ENCODE data around the gene PTPRG. TPM values are rescaled to one million over a fixed set of nuclear protein-coding genes. Genes with fewer than 3 reads are reported as not detected.

PTPRG gene
- total and polyA plus RNA-seq, 2 donors (not counting 3 experiments of a cell fraction or from before 2014, with no cell fraction given), result 8.9 to 39.1 TPM

GRCh38 chr3:61742006-61742405 is 180.6 kb downstream of the PTPRG start:
- Histone ChIP-seq H2AFZ (ENCODE audit: low read depth, low read length) (no peak overlapping the region), H3K4me1 (ENCODE audit: control insufficient read depth, extremely low read depth, insufficient read depth, low read length) (no peaks in the 10 kb centered on the region), H3K4me3 (replicated peaks in 1 of 3; ENCODE audit: insufficient read depth in 1 of 3, low read depth in 1 of 3, low read length in 3 of 3) (no peak overlapping the region), H3K9ac (replicated peaks; ENCODE audit: extremely low read depth, insufficient read depth, low read length) (no peak overlapping the region), H3K9me3 (replicated peaks; ENCODE audit: control insufficient read depth, insufficient read depth, low read length) (no peaks in the 10 kb centered on the region), H3K36me3 (ENCODE audit: control insufficient read depth in 2 of 2, extremely low read depth in 1 of 2, insufficient read depth in 2 of 2, low read length in 2 of 2) (no peaks in the 10 kb centered on the region), H3K27ac (ENCODE audit: insufficient read depth, low read depth, low read length) (no peak overlapping the region), H3K79me2 (ENCODE audit: control insufficient read depth, insufficient read depth, low read length) (no peaks in the 10 kb centered on the region), H3K9me1 (replicated peaks; ENCODE audit: control insufficient read depth, extremely low read depth, insufficient read depth, low read length) (no peaks in the 10 kb centered on the region), H3K4me2 (ENCODE audit: insufficient read depth, low read length) (no peak overlapping the region), H3K27me3 (ENCODE audit: control insufficient read depth in 2 of 2, insufficient read depth in 2 of 2, low read length in 2 of 2) (no peaks in the 10 kb centered on the region), H4K20me1 (replicated peaks; ENCODE audit: control insufficient read depth, extremely low read depth, insufficient read depth, low read length) (no peaks in the 10 kb centered on the region)
- DNase-seq (ENCODE audit: low read depth, low spot score) (no peak), FAIRE-seq (no peak)
- CTCF ChIA-PET, result interaction anchor here (0.7 kb wide), 1 partner anchor 158 kb away, joined by 3 read pairs; no protein-coding TSS in a partner anchor
- no TSS peak for BruUV-seq (replicated peaks)
- POLR2A ChIA-PET, result no interaction called here
- dilution Hi-C loops (cut with MboI; ENCODE audit: extremely low pct_ligation_motif_present, low sequenced_read_pairs) (no loop called here), intact Hi-C loops (cut with micrococcal nuclease) (no loop called here)
- no peak for TF ChIP-seq EZH2 (IDR thresholded peaks at IDR 0.05; ENCODE audit: borderline replicate concordance, low read depth, low read length, severe bottlenecking)
- TF ChIP-seq CTCF (IDR thresholded peaks at IDR 0.05; ENCODE audit: extremely low read depth in 1 of 2, insufficient read depth in 1 of 2, low read depth in 1 of 2, low read length in 2 of 2), result no peak
- TF ChIP-seq FOS (IDR thresholded peaks at IDR 0.05; ENCODE audit: borderline replicate concordance, insufficient read depth, low read length), result no peak
- no peak for TF ChIP-seq GATA2 (IDR thresholded peaks at IDR 0.05; ENCODE audit: insufficient read depth, insufficient read length, low read depth, low read length)

- Histone ChIP-seq H3K27me3 (ENCODE audit: control insufficient read depth in 2 of 2, insufficient read depth in 2 of 2, low read length in 2 of 2) (no peaks in the 10 kb centered on the region), H4K20me1 (replicated peaks; ENCODE audit: control insufficient read depth, extremely low read depth, insufficient read depth, low read length) (peaks cover 3% of the 10 kb centered on the region), H3K27ac (ENCODE audit: insufficient read depth, low read depth, low read length) (no peak overlapping the region), H3K9me1 (replicated peaks; ENCODE audit: control insufficient read depth, extremely low read depth, insufficient read depth, low read length) (no peaks in the 10 kb centered on the region), H3K9ac (replicated peaks; ENCODE audit: extremely low read depth, insufficient read depth, low read length) (no peak overlapping the region), H3K4me3 (replicated peaks in 1 of 3; ENCODE audit: insufficient read depth in 1 of 3, low read depth in 1 of 3, low read length in 3 of 3) (no peak overlapping the region), H2AFZ (ENCODE audit: low read depth, low read length) (no peak overlapping the region), H3K79me2 (ENCODE audit: control insufficient read depth, insufficient read depth, low read length) (no peaks in the 10 kb centered on the region), H3K9me3 (replicated peaks; ENCODE audit: control insufficient read depth, insufficient read depth, low read length) (no peaks in the 10 kb centered on the region), H3K4me2 (ENCODE audit: insufficient read depth, low read length) (no peak overlapping the region), H3K4me1 (ENCODE audit: control insufficient read depth, extremely low read depth, insufficient read depth, low read length) (no peaks in the 10 kb centered on the region), H3K36me3 (ENCODE audit: control insufficient read depth in 2 of 2, extremely low read depth in 1 of 2, insufficient read depth in 2 of 2, low read length in 2 of 2) (no peaks in the 10 kb centered on the region)
- DNase-seq (ENCODE audit: low read depth, low spot score), result no peak
- ChIA-PET CTCF (no interaction called here), POLR2A (no interaction called here)
- dilution Hi-C loops (cut with MboI; ENCODE audit: extremely low pct_ligation_motif_present, low sequenced_read_pairs) (no loop called here), intact Hi-C loops (cut with micrococcal nuclease) (no loop called here)
- FAIRE-seq, result no peak
- TF ChIP-seq EZH2 (IDR thresholded peaks at IDR 0.05; ENCODE audit: borderline replicate concordance, low read depth, low read length, severe bottlenecking) (no peak), POLR2AphosphoS5 (IDR thresholded peaks at IDR 0.05; ENCODE audit: insufficient read depth, low read depth, low read length) (no peak), MYC (IDR thresholded peaks at IDR 0.05; ENCODE audit: low read depth, low read length) (no peak), FOS (IDR thresholded peaks at IDR 0.05; ENCODE audit: borderline replicate concordance, insufficient read depth, low read length) (no peak), JUN (IDR thresholded peaks at IDR 0.05; ENCODE audit: borderline replicate concordance, insufficient read depth, insufficient read length, low read depth) (no peak), GATA2 (IDR thresholded peaks at IDR 0.05; ENCODE audit: insufficient read depth, insufficient read length, low read depth, low read length) (no peak), MAX (IDR thresholded peaks at IDR 0.05; ENCODE audit: insufficient read depth, insufficient read length) (no peak), POLR2A (IDR thresholded peaks at IDR 0.05; ENCODE audit: low read depth, low read length) (no peak), CTCF (IDR thresholded peaks at IDR 0.05; ENCODE audit: extremely low read depth in 1 of 2, insufficient read depth in 1 of 2, low read depth in 1 of 2, low read length in 2 of 2) (no peak)
- BruUV-seq (replicated peaks), result no TSS peak
These were observed 181.7 kb downstream of the PTPRG start for GRCh38 chr3:61743067-61743466.
